Neural progenitor cell (in vitro differentiated cells): ENCODE measurements around the gene PCNX2. TPM values are rescaled to one million over a fixed set of nuclear protein-coding genes. Genes with fewer than 3 reads are reported as not detected.
"Not testable (repeated sequence)": the region's sequence is repeated elsewhere in the genome, so short reads cannot be mapped to it uniquely, and the experiment has no call there.

ENCODE experiments used
- DNase-seq: peaks from one replicate; pipeline ENCODE4 v3.0.0-alpha.2; 2016; ENCODE audit warnings: low spot score
- H2AFZ ChIP-seq: fragments of 200-600 bp; sonication (generic); replicated peaks from 2 replicates; pipeline ENCODE4 v1.6.1; 2016; ENCODE audit warnings: antibody characterized with exemption
- H3F3A ChIP-seq: fragments of 200-600 bp; sonication (generic); 2 replicates; pipeline ENCODE4 v1.6.1; 2016; ENCODE audit warnings: antibody characterized with exemption, low read depth
- H3K27ac ChIP-seq: fragments of 200-600 bp; sonication (generic); 2 replicates; pipeline ENCODE4 v1.5.1; 2016; ENCODE audit warnings: mild to moderate bottlenecking
- H3K27me3 ChIP-seq: fragments of 200-600 bp; sonication (generic); 2 replicates; pipeline ENCODE4 v1.6.1; 2016; ENCODE audit warnings: mild to moderate bottlenecking, moderate library complexity
- H3K36me3 ChIP-seq: fragments of 200-600 bp; sonication (generic); 2 replicates; pipeline ENCODE4 v1.5.1; 2016
- H3K4me1 ChIP-seq: fragments of 200-600 bp; sonication (generic); 2 replicates; pipeline ENCODE4 v1.6.1; 2016; ENCODE audit warnings: mixed run types
- H3K4me2 ChIP-seq: fragments of 200-600 bp; sonication (generic); 2 replicates; pipeline ENCODE4 v1.6.1; 2016
- H3K4me3 ChIP-seq: fragments of 200-600 bp; sonication (generic); 2 replicates; pipeline ENCODE4 v1.5.1; 2016
- H3K79me2 ChIP-seq: fragments of 200-600 bp; sonication (generic); 2 replicates; pipeline ENCODE4 v1.6.1; 2016; ENCODE audit warnings: low read depth
- H3K9ac ChIP-seq: fragments of 200-600 bp; sonication (generic); 2 replicates; pipeline ENCODE4 v1.6.1; 2016
- H3K9me3 ChIP-seq: fragments of 200-600 bp; sonication (generic); 2 replicates; pipeline ENCODE4 v1.5.1; 2016; ENCODE audit warnings: low read depth
- H4K20me1 ChIP-seq: fragments of 200-600 bp; sonication (generic); 2 replicates; pipeline ENCODE4 v1.6.1; 2016; ENCODE audit warnings: low read depth
- H3K27ac Mint-ChIP-seq: 3 replicates; pipeline ENCODE4 v1.8.0; 2021; ENCODE audit warnings: mixed read lengths
- H3K27me3 Mint-ChIP-seq: 2 replicates; pipeline ENCODE4 v1.8.0; 2022; ENCODE audit warnings: low read depth, mild to moderate bottlenecking, inconsistent platforms, moderate library complexity, mixed read lengths; ENCODE audit not compliant: insufficient read depth
- H3K36me3 Mint-ChIP-seq: 3 replicates; pipeline ENCODE4 v1.8.0; 2021; ENCODE audit warnings: mixed read lengths
- H3K4me1 Mint-ChIP-seq: 3 replicates; pipeline ENCODE4 v1.8.0; 2021; ENCODE audit warnings: mixed read lengths
- H3K4me3 Mint-ChIP-seq: 3 replicates; pipeline ENCODE4 v1.8.0; 2021; ENCODE audit warnings: mild to moderate bottlenecking, moderate library complexity, mixed read lengths
- H3K9me3 Mint-ChIP-seq: 3 replicates; pipeline ENCODE4 v1.8.0; 2020; ENCODE audit warnings: mixed read lengths
- CTCF ChIP-seq: fragments of 200-600 bp; sonication (generic); IDR thresholded peaks from 2 replicates; pipeline ENCODE4 v1.5.1; 2017; ENCODE audit warnings: antibody characterized with exemption, mild to moderate bottlenecking
- EZH2 ChIP-seq: fragments of 200-600 bp; sonication (generic); IDR thresholded peaks from 2 replicates; pipeline ENCODE4 v1.6.1; 2017; ENCODE audit warnings: antibody characterized with exemption, mild to moderate bottlenecking, moderate library complexity
- EZH2phosphoT487 ChIP-seq: fragments of 200-600 bp; sonication (generic); IDR thresholded peaks from 2 replicates; pipeline ENCODE4 v1.6.1; 2017; ENCODE audit warnings: antibody characterized with exemption
- total RNA-seq: library from RNA; depleted of rRNA; stranded (reverse); fragments of >200 nt; gene quantifications from 2 replicates; pipeline ENCODE4 v1.2.3, GENCODE V29; 2015; ENCODE audit warnings: low replicate concordance

PCNX2 gene
- total RNA-seq, 1 donor from 2014 or later = 30.8 TPM

GRCh38 chr1:233005156-233005555 is 290.4 kb downstream of the PCNX2 start:
- no peak overlapping the region for H3K4me3 Mint-ChIP-seq
- Histone ChIP-seq H3K27ac (no peak overlapping the region), H3K4me3 (no peak overlapping the region)

GRCh38 chr1:233004451-233004850 is 291.1 kb downstream of the PCNX2 start:
- H3K9me3 Mint-ChIP-seq = peaks cover 6% of the 10 kb centered on the region
- H3K4me3 Mint-ChIP-seq = no peak overlapping the region
- Histone ChIP-seq H3K4me3 (no peak overlapping the region), H3K9ac (no peak overlapping the region), H3K9me3 (no peaks in the 10 kb centered on the region), H3K27ac (no peak overlapping the region), H3K79me2 (no peaks in the 10 kb centered on the region), H3K4me2 (no peak overlapping the region), H3K4me1 (peaks cover 11% of the 10 kb centered on the region), H2AFZ (no peak overlapping the region), H3F3A (no peaks in the 10 kb centered on the region), H3K36me3 (no peaks in the 10 kb centered on the region), H4K20me1 (no peaks in the 10 kb centered on the region), H3K27me3 (no peaks in the 10 kb centered on the region)
- H3K27me3 Mint-ChIP-seq = no peaks in the 10 kb centered on the region
- H3K36me3 Mint-ChIP-seq = peaks cover 7% of the 10 kb centered on the region
- no peak overlapping the region for H3K27ac Mint-ChIP-seq
- TF ChIP-seq EZH2 (no peak), CTCF (no peak), EZH2phosphoT487 (no peak)
- H3K4me1 Mint-ChIP-seq = peaks cover 19% of the 10 kb centered on the region
- DNase-seq = no peak

More at GRCh38 chr1:233005156-233005555, 290.4 kb downstream of the PCNX2 start:
- no peaks in the 10 kb centered on the region for H3K27me3 Mint-ChIP-seq
- Histone ChIP-seq H3K36me3 (no peaks in the 10 kb centered on the region), H2AFZ (no peak overlapping the region), H3K4me1 (peaks cover 11% of the 10 kb centered on the region), H3K9ac (no peak overlapping the region), H3K9me3 (no peaks in the 10 kb centered on the region), H4K20me1 (no peaks in the 10 kb centered on the region), H3F3A (no peaks in the 10 kb centered on the region), H3K27me3 (no peaks in the 10 kb centered on the region), H3K4me2 (no peak overlapping the region), H3K79me2 (no peaks in the 10 kb centered on the region)
- H3K9me3 Mint-ChIP-seq = peaks cover 6% of the 10 kb centered on the region
- DNase-seq = no peak
- TF ChIP-seq CTCF (no peak), EZH2 (no peak), EZH2phosphoT487 (no peak)
- H3K4me1 Mint-ChIP-seq = peaks cover 19% of the 10 kb centered on the region
- H3K27ac Mint-ChIP-seq = no peak overlapping the region
- peaks cover 4% of the 10 kb centered on the region for H3K36me3 Mint-ChIP-seq

GRCh38 chr1:233003638-233004037 is 291.9 kb downstream of the PCNX2 start:
- H2AFZ ChIP-seq, H3K36me3 ChIP-seq, DNase-seq, H3K4me2 ChIP-seq, H3K4me3 Mint-ChIP-seq, H3K27me3 ChIP-seq, H3K27me3 Mint-ChIP-seq, H3K79me2 ChIP-seq, H3K9me3 ChIP-seq, H3K27ac Mint-ChIP-seq, H4K20me1 ChIP-seq, H3F3A ChIP-seq, H3K9ac ChIP-seq, H3K9me3 Mint-ChIP-seq, H3K36me3 Mint-ChIP-seq, H3K27ac ChIP-seq, H3K4me3 ChIP-seq: not testable (repeated sequence)
- H3K4me1 Mint-ChIP-seq = peaks cover 19% of the 10 kb centered on the region
- H3K4me1 ChIP-seq = peaks cover 11% of the 10 kb centered on the region

GRCh38 chr1:232999956-233000625 is 295.4 kb downstream of the PCNX2 start:
- H4K20me1 ChIP-seq = no peaks in the 10 kb centered on the region
- Mint-ChIP-seq H3K4me3 (no peak overlapping the region), H3K36me3 (peaks cover 26% of the 10 kb centered on the region), H3K27ac (no peak overlapping the region), H3K27me3 (no peaks in the 10 kb centered on the region), H3K4me1 (peaks cover 4% of the 10 kb centered on the region), H3K9me3 (peaks cover 6% of the 10 kb centered on the region)
- H3K4me1 ChIP-seq = peaks cover 5% of the 10 kb centered on the region
- no peaks in the 10 kb centered on the region for H3K36me3 ChIP-seq
- H3K4me2 ChIP-seq = no peak overlapping the region
- H3K27me3 ChIP-seq = no peaks in the 10 kb centered on the region
- no peak for DNase-seq
- H3K79me2 ChIP-seq = no peaks in the 10 kb centered on the region
- no peak overlapping the region for H2AFZ ChIP-seq
- TF ChIP-seq CTCF = no peak
- TF ChIP-seq EZH2 = no peak
- TF ChIP-seq EZH2phosphoT487 = no peak
- H3K4me3 ChIP-seq = no peak overlapping the region
- H3F3A ChIP-seq = no peaks in the 10 kb centered on the region
- no peaks in the 10 kb centered on the region for H3K9me3 ChIP-seq
- no peak overlapping the region for H3K27ac ChIP-seq
- H3K9ac ChIP-seq = no peak overlapping the region
